Measurements from ENCODE around the gene VASP. TPM values are rescaled to one million over a fixed set of nuclear protein-coding genes. Genes with fewer than 3 reads are reported as not detected.

The VASP gene
- total RNA-seq (ENCODE audit: low replicate concordance) = 51.9 and 73.0 TPM in 2 replicates
- long read RNA-seq, partial matches to known transcripts = 1 of 1 reads
- long read RNA-seq, other reads (novel, unspliced or antisense) = 0 of 1 reads

GRCh38 chr19:45506989-45507871, at the start of gene VASP:
Gene VASP (plus strand): TSS chr19:45507479. CDS start chr19:45507772, 293 bp downstream.
- Mint-ChIP-seq H3K36me3 (peaks cover 4% of the 10 kb centered on the region), H3K9me3 (no peaks in the 10 kb centered on the region), H3K4me3 (peak within 1 kb of the TSS; percentile 95), H3K27me3 (peaks cover 22% of the 10 kb centered on the region), H3K4me1 (ENCODE audit: unreplicated experiment) (peaks cover 10% of the 10 kb centered on the region), H3K27ac (peak within 1 kb of the TSS; percentile 95)
- no peak for TF ChIP-seq CTCF (conservative IDR thresholded peaks at IDR 0.05)
- peak; percentile 84 for DNase-seq (ENCODE audit: extremely low spot score, unreplicated experiment)

- Mint-ChIP-seq H3K27me3 (no peaks in the 10 kb centered on the region), H3K4me3 (no peak overlapping the region), H3K27ac (peak overlapping the region; percentile 20)
These were observed 49.5 kb upstream of the VASP start for GRCh38 chr19:45457776-45458175.

DNA sequence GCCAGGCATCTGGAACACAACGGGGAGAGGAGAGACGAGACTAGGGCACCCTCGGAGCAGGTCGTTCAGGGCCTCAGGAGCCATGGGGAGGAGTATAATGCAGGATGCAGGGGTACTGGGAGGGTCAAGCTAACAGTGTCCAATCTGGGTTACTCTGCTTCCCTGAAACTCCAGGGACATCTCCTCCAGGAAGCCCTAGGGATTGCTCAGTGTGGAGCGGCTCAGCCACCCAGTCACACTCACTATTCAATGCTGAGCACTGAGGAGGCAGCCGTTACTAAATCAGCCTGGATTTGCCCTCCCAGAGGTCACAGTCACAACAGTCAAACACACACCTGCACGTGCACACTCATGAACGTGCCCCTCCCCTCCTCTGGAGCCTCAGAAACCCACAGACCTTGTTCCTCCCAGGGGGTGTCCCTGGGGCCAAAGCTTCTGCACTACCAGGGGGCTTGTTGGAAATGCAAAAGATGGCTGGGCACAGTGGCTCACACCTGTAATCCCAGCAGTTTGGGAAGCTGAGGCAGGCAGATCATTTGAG, 46.4 kb upstream of the VASP start:
- no peak for TF ChIP-seq CTCF (conservative IDR thresholded peaks at IDR 0.05)
- H3K27ac Mint-ChIP-seq = no peak overlapping the region

More at GRCh38 chr19:45457776-45458175, 49.5 kb upstream of the VASP start:
- H3K36me3 Mint-ChIP-seq = no peaks in the 10 kb centered on the region
- no peak for DNase-seq (ENCODE audit: extremely low spot score, unreplicated experiment)
- TF ChIP-seq CTCF (conservative IDR thresholded peaks at IDR 0.05) = no peak
- H3K9me3 Mint-ChIP-seq = no peaks in the 10 kb centered on the region
- H3K4me1 Mint-ChIP-seq (ENCODE audit: unreplicated experiment) = peaks cover 15% of the 10 kb centered on the region

GRCh38 chr19:45462174-45462573, 45.1 kb upstream of the VASP start:
- Mint-ChIP-seq H3K4me1 (ENCODE audit: unreplicated experiment) (no peaks in the 10 kb centered on the region), H3K36me3 (no peaks in the 10 kb centered on the region), H3K9me3 (no peaks in the 10 kb centered on the region), H3K27me3 (peaks cover 6% of the 10 kb centered on the region), H3K4me3 (no peak overlapping the region), H3K27ac (no peak overlapping the region)
- no peak for DNase-seq (ENCODE audit: extremely low spot score, unreplicated experiment)
- TF ChIP-seq CTCF (conservative IDR thresholded peaks at IDR 0.05) = no peak

More for the DNA sequence above, 46.4 kb upstream of the VASP start:
- Mint-ChIP-seq H3K36me3 (no peaks in the 10 kb centered on the region), H3K9me3 (no peaks in the 10 kb centered on the region), H3K4me1 (ENCODE audit: unreplicated experiment) (peaks cover 7% of the 10 kb centered on the region), H3K4me3 (no peak overlapping the region), H3K27me3 (peaks cover 6% of the 10 kb centered on the region)
- DNase-seq (ENCODE audit: extremely low spot score, unreplicated experiment) = no peak

GRCh38 chr19:45463241-45463640, 44.0 kb upstream of the VASP start:
- Mint-ChIP-seq H3K9me3 (no peaks in the 10 kb centered on the region), H3K27me3 (peaks cover 6% of the 10 kb centered on the region)

More at GRCh38 chr19:45463241-45463640, 44.0 kb upstream of the VASP start:
- no peaks in the 10 kb centered on the region for H3K4me1 Mint-ChIP-seq (ENCODE audit: unreplicated experiment)
- no peak for DNase-seq (ENCODE audit: extremely low spot score, unreplicated experiment)
- no peak for TF ChIP-seq CTCF (conservative IDR thresholded peaks at IDR 0.05)
- no peak overlapping the region for H3K27ac Mint-ChIP-seq
- no peak overlapping the region for H3K4me3 Mint-ChIP-seq
- H3K36me3 Mint-ChIP-seq = no peaks in the 10 kb centered on the region
